Fibroblast of villous mesenchyme (primary cell): Measurements from ENCODE around the gene PAK4. TPM values are rescaled to one million over a fixed set of nuclear protein-coding genes. Genes with fewer than 3 reads are reported as not detected.

Experiments
- DNase-seq: peaks from one replicate; pipeline ENCODE4 v3.0.0-alpha.2; 2010; ENCODE audit warnings: low read depth
- H3K4me3 ChIP-seq: 2 replicates; pipeline ENCODE4 v1.5.1; 2011; ENCODE audit warnings: low read depth, mild to moderate bottlenecking, low read length
- total RNA-seq: library from RNA; depleted of rRNA; stranded (reverse); fragments of >200 nt; gene quantifications from 2 replicates; pipeline ENCODE4 v1.2.3, GENCODE V29; 2012
- TF ChIP-seq, protein P1 (sequence below): IDR thresholded peaks from 2 replicates; pipeline ENCODE4 v1.5.1; 2012; ENCODE audit warnings: low read depth, mild to moderate bottlenecking, low read length; ENCODE audit not compliant: insufficient read depth

The PAK4 gene
- total RNA-seq, 1 donor: 9.5 TPM

DNA sequence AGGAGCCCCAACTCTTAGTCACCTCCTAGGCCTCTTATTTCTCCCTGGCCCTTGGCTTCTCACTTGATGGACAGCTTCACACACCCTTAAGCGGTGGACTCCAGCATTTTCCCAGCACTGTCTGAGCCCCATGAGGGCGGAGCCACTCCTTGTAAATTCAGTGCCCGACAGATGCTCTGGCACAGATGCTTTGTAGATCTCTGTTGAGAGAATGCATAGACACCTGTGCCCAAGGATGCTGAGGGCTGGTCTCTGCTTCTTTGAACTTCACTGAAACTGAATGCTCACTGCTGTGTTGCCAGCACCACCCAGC lies 75.2 kb downstream of the PAK4 start:
- no peak for DNase-seq
- TF ChIP-seq, protein P1, sequence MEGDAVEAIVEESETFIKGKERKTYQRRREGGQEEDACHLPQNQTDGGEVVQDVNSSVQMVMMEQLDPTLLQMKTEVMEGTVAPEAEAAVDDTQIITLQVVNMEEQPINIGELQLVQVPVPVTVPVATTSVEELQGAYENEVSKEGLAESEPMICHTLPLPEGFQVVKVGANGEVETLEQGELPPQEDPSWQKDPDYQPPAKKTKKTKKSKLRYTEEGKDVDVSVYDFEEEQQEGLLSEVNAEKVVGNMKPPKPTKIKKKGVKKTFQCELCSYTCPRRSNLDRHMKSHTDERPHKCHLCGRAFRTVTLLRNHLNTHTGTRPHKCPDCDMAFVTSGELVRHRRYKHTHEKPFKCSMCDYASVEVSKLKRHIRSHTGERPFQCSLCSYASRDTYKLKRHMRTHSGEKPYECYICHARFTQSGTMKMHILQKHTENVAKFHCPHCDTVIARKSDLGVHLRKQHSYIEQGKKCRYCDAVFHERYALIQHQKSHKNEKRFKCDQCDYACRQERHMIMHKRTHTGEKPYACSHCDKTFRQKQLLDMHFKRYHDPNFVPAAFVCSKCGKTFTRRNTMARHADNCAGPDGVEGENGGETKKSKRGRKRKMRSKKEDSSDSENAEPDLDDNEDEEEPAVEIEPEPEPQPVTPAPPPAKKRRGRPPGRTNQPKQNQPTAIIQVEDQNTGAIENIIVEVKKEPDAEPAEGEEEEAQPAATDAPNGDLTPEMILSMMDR: no peak
- no peak overlapping the region for H3K4me3 ChIP-seq

DNA sequence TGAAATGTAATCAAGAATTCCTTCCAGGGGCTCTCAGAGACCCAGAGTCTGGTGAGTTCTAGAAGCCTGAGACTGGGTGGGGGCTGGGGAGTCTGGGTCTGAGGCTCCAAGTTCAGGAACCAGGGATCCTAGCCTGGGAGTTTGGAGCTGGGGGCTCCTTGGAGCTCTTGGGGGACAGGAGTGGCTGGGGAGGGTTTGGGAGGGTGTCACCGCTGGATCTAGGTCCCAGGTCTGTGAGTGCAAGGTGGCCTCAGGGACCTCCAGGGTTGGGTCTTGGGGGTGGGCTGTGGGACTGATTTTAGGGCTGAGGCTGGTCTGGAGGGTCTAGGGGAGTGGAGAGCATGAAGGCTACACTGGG lies 77.4 kb downstream of the PAK4 start:
- TF ChIP-seq, protein P1: no peak
- H3K4me3 ChIP-seq: no peak overlapping the region
- DNase-seq: no peak

DNA sequence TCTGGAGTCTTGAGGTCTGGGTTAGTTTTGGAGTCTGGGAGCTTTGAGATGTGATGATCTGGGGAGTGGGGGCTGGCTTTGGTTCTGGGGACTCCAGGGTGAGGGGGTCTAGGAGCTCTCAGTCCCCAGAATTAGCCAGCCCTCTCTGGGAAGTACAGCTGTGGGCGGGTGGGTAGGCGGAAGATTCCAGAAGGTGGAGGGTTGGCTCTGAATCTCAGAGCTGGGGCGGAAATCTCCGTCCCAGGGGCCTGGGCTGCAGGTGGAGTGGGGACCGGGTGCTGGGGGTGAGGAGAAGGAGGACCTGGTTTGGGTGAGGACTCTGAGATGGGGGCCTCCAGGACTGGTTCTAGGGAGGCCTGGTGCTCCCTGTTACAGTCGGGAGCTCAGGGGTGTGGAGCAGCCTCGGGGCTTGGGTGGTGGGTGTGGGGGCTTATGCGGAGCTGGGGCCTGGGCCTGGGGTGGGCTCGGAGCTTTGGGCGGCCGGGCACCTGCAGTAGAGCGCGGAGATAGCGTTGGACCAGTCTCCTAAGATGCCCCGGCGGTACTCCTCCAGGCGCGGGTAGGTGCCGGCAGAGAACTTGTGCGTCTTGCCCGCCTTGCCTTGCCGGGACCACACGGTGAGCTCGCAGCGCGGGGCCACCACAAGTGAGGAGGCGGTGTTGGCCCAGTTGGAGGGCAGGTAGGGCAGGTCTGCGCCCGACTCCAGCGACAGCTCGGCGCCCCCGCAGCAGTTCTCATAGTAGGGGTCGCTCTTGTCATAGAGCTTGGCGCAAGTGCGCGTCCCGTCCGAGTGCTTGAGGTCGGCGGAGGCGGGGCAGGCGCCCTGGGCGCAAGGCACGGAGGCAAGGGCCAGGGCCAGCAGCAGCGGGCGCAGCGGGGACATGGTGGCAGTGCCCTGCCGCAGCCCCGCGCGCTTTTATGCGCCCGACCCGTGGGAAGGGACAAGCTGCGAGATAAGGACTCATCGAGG lies 78.1 kb downstream of the PAK4 start, which contains the start of gene SYCN:
Gene SYCN, minus strand, starts transcription at position 892 of the 970 bp plus-strand sequence. Its CDS starts 9 bp downstream, at position 883.
- H3K4me3 ChIP-seq: no peak within 1 kb of the TSS
- no peak for DNase-seq
- TF ChIP-seq, protein P1: no peak

DNA sequence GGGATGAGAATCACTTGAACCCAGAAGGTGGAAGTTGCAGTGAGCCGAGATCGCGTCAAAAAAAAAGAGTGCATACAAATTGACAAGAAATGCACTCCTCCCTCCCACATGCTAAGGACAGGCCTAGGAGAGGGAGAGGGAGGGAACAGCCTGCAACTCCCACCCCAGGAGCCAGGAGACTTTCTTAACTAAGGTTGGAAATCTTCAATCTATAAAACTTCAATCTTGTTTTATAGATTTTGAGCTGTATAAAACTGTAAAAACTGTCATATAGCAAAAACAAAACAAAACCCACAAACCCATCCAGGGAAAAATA lies 79.8 kb downstream of the PAK4 start:
- TF ChIP-seq, protein P1: no peak
- no peak for DNase-seq

DNA sequence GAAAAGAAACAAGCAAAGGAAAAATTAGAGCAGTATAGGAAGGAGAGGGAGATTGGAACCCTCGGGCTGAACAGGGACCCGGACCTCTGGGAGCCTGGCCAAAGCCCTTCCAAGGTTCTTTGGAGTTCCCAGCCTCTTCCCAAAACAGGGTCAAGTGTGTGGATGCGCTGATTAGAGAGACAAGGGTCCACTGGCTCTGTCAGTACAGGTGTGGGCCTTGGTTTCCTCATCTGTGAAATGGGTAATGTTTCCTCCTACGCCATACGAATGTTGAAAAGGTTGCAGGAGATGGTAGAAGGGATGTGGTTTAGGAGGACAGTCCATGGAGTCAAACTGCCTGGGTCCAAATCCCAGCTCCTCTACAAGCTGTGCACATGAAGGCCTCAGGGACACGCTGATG lies 80.5 kb downstream of the PAK4 start:
- H3K4me3 ChIP-seq: no peak overlapping the region
- DNase-seq: no peak
- TF ChIP-seq, protein P1: no peak

More for the DNA sequence above, 79.8 kb downstream of the PAK4 start:
- H3K4me3 ChIP-seq: no peak overlapping the region

DNA sequence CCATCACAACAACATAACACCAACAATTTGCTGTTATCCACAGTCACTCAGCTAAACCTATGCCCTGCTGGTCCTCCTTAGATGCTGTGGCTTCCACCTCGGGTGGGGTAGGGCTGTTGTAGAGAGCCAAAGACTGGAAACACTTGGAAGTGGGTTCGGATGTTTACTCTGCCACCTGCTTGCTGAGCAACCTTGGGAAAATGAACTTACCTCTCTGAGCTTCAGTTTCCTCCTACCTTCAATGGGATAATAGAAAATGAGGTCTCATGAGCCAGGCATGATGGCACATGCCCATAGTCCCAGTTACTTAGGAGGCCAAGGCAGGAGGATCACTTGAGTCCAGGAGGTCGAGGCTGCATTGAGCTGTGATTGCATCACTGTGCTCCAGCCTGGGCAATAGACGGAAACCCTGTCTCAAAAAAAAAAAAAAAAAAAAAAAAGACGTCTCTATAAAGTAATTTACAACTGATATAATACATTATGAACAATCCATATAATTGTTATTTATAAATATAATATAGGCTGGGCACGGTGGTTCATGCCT lies 81.8 kb downstream of the PAK4 start:
- DNase-seq: no peak
- TF ChIP-seq, protein P1: no peak
- no peak overlapping the region for H3K4me3 ChIP-seq
